ENCODE results near the gene MPP2. TPM values are rescaled to one million over a fixed set of nuclear protein-coding genes. Genes with fewer than 3 reads are reported as not detected.

MPP2 gene
- polyA plus RNA-seq, 1 of the 3 experiments (the other 2 are of a cell fraction), result 8.3 TPM

- H3K4me1 ChIP-seq (ENCODE audit: control insufficient read depth in 1 of 2, insufficient read depth in 2 of 2, low read depth in 1 of 2, low read length in 1 of 2), result no peaks in the 10 kb centered on the region; a peak in 1 of 4 replicates
- no peaks in the 10 kb centered on the region for H3K36me3 ChIP-seq (replicated peaks in 1 of 2; ENCODE audit: control insufficient read depth in 1 of 2, insufficient read depth in 2 of 2, low read length in 1 of 2)
- TF ChIP-seq POLR2AphosphoS5 (IDR thresholded peaks at IDR 0.05; ENCODE audit: low read depth, low read length) (no peak), EZH2phosphoT487 (IDR thresholded peaks at IDR 0.05; ENCODE audit: borderline replicate concordance, low read depth) (no peak), NFIC (IDR thresholded peaks at IDR 0.05; ENCODE audit: borderline replicate concordance) (no peak), PBX3 (IDR thresholded peaks at IDR 0.05) (no peak), RCOR1 (IDR thresholded peaks at IDR 0.05; ENCODE audit: low read length) (no peak), MEF2A (IDR thresholded peaks at IDR 0.05; ENCODE audit: borderline replicate concordance, low read depth) (no peak), TAF1 (IDR thresholded peaks at IDR 0.05; ENCODE audit: borderline replicate concordance, low read depth, low read length) (no peak)
- no peaks in the 10 kb centered on the region for H4K20me1 ChIP-seq (ENCODE audit: insufficient read depth)
- H3K4me3 ChIP-seq (ENCODE audit: low read depth in 2 of 2, low read length in 1 of 2), result no peak overlapping the region
- H3K27ac ChIP-seq (ENCODE audit: low read depth in 2 of 2, low read length in 1 of 2), result no peak overlapping the region
- no peak overlapping the region for H2AFZ ChIP-seq (ENCODE audit: low read depth)
- no peaks in the 10 kb centered on the region for H3K9me2 ChIP-seq
- H3K79me2 ChIP-seq (ENCODE audit: insufficient read depth), result no peaks in the 10 kb centered on the region
- H3K4me2 ChIP-seq, result no peak overlapping the region
- ChIA-PET POLR2A (no interaction called here), CTCF (interaction anchor here (4.0 to 12.5 kb wide), 2 partner anchors 16 to 17 kb away, joined by 26 to 106 read pairs; partner anchors contain the start of gene CD300LG)
- no peaks in the 10 kb centered on the region for H3F3A ChIP-seq (replicated peaks; ENCODE audit: insufficient read depth)
- no peaks in the 10 kb centered on the region for H3K9me3 ChIP-seq
- no peak for DNase-seq
- H3K27me3 ChIP-seq (ENCODE audit: insufficient read depth), result peaks cover 6% of the 10 kb centered on the region; the same call in 1 of the 2 replicates
- 62% methylated on average over 3 of the region's 9 CpGs for WGBS (ENCODE audit: low lambda C conversion rate)
- H3K9ac ChIP-seq, result no peak overlapping the region
Measured at GRCh38 chr17:43861960-43862359, 45.4 kb downstream of the MPP2 start.

GRCh38 chr17:43860927-43861622 is 46.3 kb downstream of the MPP2 start:
- no peak for TF ChIP-seq FOXJ3 (CRISPR knock-in tag; IDR thresholded peaks at IDR 0.05)
- TF ChIP-seq RFX5 (IDR thresholded peaks at IDR 0.05; ENCODE audit: low read length), result no peak
- no peak for TF ChIP-seq TEAD4 (IDR thresholded peaks at IDR 0.05; ENCODE audit: borderline replicate concordance, insufficient read depth)
- no peak for TF ChIP-seq ZBTB33 (IDR thresholded peaks at IDR 0.05; ENCODE audit: borderline replicate concordance, low read depth)
- no peak for TF ChIP-seq ELF1 (IDR thresholded peaks at IDR 0.05)
- TF ChIP-seq PBX3 (IDR thresholded peaks at IDR 0.05), result no peak
- Histone ChIP-seq H3K79me2 (ENCODE audit: insufficient read depth) (no peaks in the 10 kb centered on the region), H2AFZ (ENCODE audit: low read depth) (no peak overlapping the region), H3K36me3 (replicated peaks in 1 of 2; ENCODE audit: control insufficient read depth in 1 of 2, insufficient read depth in 2 of 2, low read length in 1 of 2) (no peaks in the 10 kb centered on the region), H4K20me1 (ENCODE audit: insufficient read depth) (no peaks in the 10 kb centered on the region), H3F3A (replicated peaks; ENCODE audit: insufficient read depth) (no peaks in the 10 kb centered on the region), H3K9ac (no peak overlapping the region), H3K4me3 (ENCODE audit: low read depth in 2 of 2, low read length in 1 of 2) (no peak overlapping the region), H3K27me3 (ENCODE audit: insufficient read depth) (peaks cover 11% of the 10 kb centered on the region; the same call in 1 of the 2 replicates), H3K4me2 (no peak overlapping the region), H3K9me2 (no peaks in the 10 kb centered on the region), H3K27ac (ENCODE audit: low read depth in 2 of 2, low read length in 1 of 2) (no peak overlapping the region), H3K4me1 (ENCODE audit: control insufficient read depth in 1 of 2, insufficient read depth in 2 of 2, low read depth in 1 of 2, low read length in 1 of 2) (no peaks in the 10 kb centered on the region; a peak in 1 of 4 replicates), H3K9me3 (no peaks in the 10 kb centered on the region)
- ChIA-PET POLR2A (no interaction called here), CTCF (interaction anchor here (1.3 to 12.5 kb wide), 3 partner anchors 9 to 18 kb away, joined by 3 to 106 read pairs (median 26); partner anchors contain the start of gene CD300LG)
- no peak for DNase-seq
- WGBS (ENCODE audit: low lambda C conversion rate), result 60% methylated on average over 7 of the region's 9 CpGs

All from SK-N-SH (cell line).